Sigmoid colon (tissue), 4 donors: ENCODE data around the gene ZC2HC1B.

ENCODE experiments used
- EP300 ChIP-seq, 4 donors: sonication (generic); formaldehyde crosslinking; IDR thresholded peaks; one replicate each; pipeline ENCODE4 v1.6.1; 2017; ENCODE audit warnings: antibody characterized with exemption in 4 of 4
- POLR2A ChIP-seq, 2 donors: fragments of 450-650 bp; IDR thresholded peaks; one replicate each; pipeline ENCODE4 v1.6.1; 2016; ENCODE audit warnings: antibody characterized with exemption in 2 of 2, mild to moderate bottlenecking in 2 of 2, moderate library complexity in 2 of 2
- POLR2AphosphoS5 ChIP-seq, 4 donors: sonication (generic); formaldehyde crosslinking; IDR thresholded peaks; one replicate each; pipeline ENCODE4 v1.6.1; 2017; ENCODE audit warnings: antibody characterized with exemption in 4 of 4
- TF ChIP-seq, protein P1 (sequence below), 4 experiments: fragments of 450-650 bp in 3 of 4; fragments of 200-600 bp in 1 of 4; IDR thresholded peaks; one replicate each; pipeline ENCODE4 v1.5.1; 2016 to 2019; ENCODE audit warnings: antibody characterized with exemption in 4 of 4, mild to moderate bottlenecking in 3 of 4, moderate library complexity in 2 of 4

DNA sequence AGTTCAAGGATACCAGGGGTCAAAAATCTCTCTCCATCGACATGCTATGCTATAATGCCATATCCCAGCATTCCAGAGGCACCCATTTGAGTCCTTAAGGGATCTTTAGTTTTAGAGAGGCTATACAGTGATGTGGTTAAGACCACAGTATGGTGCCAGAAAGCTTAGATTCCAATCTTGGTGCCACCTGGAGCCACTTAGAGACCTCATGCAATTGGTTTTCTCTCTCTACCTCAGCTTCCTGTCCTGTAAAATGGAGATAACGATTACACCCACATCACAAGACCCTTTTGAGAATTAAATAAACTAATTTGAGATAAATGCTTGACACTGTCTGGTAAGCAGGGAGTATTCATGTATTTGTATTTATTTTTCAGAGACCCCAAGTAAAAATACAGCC, 104.8 kb downstream of the ZC2HC1B start:
- TF ChIP-seq POLR2A (IDR thresholded peaks at IDR 0.05) (no peak), EP300 (IDR thresholded peaks at IDR 0.05) (no peak), POLR2AphosphoS5 (IDR thresholded peaks at IDR 0.05) (no peak)
- TF ChIP-seq, protein P1, sequence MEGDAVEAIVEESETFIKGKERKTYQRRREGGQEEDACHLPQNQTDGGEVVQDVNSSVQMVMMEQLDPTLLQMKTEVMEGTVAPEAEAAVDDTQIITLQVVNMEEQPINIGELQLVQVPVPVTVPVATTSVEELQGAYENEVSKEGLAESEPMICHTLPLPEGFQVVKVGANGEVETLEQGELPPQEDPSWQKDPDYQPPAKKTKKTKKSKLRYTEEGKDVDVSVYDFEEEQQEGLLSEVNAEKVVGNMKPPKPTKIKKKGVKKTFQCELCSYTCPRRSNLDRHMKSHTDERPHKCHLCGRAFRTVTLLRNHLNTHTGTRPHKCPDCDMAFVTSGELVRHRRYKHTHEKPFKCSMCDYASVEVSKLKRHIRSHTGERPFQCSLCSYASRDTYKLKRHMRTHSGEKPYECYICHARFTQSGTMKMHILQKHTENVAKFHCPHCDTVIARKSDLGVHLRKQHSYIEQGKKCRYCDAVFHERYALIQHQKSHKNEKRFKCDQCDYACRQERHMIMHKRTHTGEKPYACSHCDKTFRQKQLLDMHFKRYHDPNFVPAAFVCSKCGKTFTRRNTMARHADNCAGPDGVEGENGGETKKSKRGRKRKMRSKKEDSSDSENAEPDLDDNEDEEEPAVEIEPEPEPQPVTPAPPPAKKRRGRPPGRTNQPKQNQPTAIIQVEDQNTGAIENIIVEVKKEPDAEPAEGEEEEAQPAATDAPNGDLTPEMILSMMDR (IDR thresholded peaks at IDR 0.05), result no peak
